GM21528 (cell line): ENCODE data around the gene LLGL2.

Source experiments
- ATAC-seq: cut with Tn5 transposase; IDR thresholded peaks from one replicate; pipeline ENCODE4 v1.9.1; 2021; ENCODE audit warnings: mild to moderate bottlenecking, moderate library complexity; ENCODE audit not compliant: unreplicated experiment, low FRiP score

LLGL2 gene

GRCh38 chr17:75548813-75549212, 23.3 kb downstream of the LLGL2 start:
- no peak for ATAC-seq

- no peak for ATAC-seq
Observed at GRCh38 chr17:75549246-75550138, 24.0 kb downstream of the LLGL2 start.

- no peak for ATAC-seq
Observed at GRCh38 chr17:75550139-75550465, 24.6 kb downstream of the LLGL2 start.

- ATAC-seq = no peak
Observed at GRCh38 chr17:75551266-75551665, 25.8 kb downstream of the LLGL2 start.

GRCh38 chr17:75552425-75553294, 27.2 kb downstream of the LLGL2 start:
- ATAC-seq = no peak

GRCh38 chr17:75553295-75554110, 28.0 kb downstream of the LLGL2 start:
- no peak for ATAC-seq

GRCh38 chr17:75555679-75556153, 30.2 kb downstream of the LLGL2 start:
- ATAC-seq = no peak

- no peak for ATAC-seq
Observed at GRCh38 chr17:75557075-75557851, 31.8 kb downstream of the LLGL2 start.

- no peak for ATAC-seq
Observed at GRCh38 chr17:75557852-75558665, 32.6 kb downstream of the LLGL2 start.

GRCh38 chr17:75558666-75559530, 33.4 kb downstream of the LLGL2 start:
- no peak for ATAC-seq

- ATAC-seq = no peak
Observed at GRCh38 chr17:75559958-75560533, 34.5 kb downstream of the LLGL2 start.

GRCh38 chr17:75561927-75562603, 36.6 kb downstream of the LLGL2 start:
- no peak for ATAC-seq

GRCh38 chr17:75563063-75563758, 37.7 kb downstream of the LLGL2 start:
- no peak for ATAC-seq

GRCh38 chr17:75564195-75564594, 38.7 kb downstream of the LLGL2 start:
- ATAC-seq = no peak

GRCh38 chr17:75565066-75565465, 39.6 kb downstream of the LLGL2 start:
- ATAC-seq = no peak

- ATAC-seq = no peak
Observed at GRCh38 chr17:75565618-75566017, 40.1 kb downstream of the LLGL2 start.

- no peak for ATAC-seq
Observed at GRCh38 chr17:75566416-75566815, 40.9 kb downstream of the LLGL2 start.
